ENCODE data around the gene TRIAP1. TPM values are rescaled to one million over a fixed set of nuclear protein-coding genes. Genes with fewer than 3 reads are reported as not detected.

The TRIAP1 gene
- total RNA-seq, 1 experiment from 2014 or later: 23.9 TPM

DNA sequence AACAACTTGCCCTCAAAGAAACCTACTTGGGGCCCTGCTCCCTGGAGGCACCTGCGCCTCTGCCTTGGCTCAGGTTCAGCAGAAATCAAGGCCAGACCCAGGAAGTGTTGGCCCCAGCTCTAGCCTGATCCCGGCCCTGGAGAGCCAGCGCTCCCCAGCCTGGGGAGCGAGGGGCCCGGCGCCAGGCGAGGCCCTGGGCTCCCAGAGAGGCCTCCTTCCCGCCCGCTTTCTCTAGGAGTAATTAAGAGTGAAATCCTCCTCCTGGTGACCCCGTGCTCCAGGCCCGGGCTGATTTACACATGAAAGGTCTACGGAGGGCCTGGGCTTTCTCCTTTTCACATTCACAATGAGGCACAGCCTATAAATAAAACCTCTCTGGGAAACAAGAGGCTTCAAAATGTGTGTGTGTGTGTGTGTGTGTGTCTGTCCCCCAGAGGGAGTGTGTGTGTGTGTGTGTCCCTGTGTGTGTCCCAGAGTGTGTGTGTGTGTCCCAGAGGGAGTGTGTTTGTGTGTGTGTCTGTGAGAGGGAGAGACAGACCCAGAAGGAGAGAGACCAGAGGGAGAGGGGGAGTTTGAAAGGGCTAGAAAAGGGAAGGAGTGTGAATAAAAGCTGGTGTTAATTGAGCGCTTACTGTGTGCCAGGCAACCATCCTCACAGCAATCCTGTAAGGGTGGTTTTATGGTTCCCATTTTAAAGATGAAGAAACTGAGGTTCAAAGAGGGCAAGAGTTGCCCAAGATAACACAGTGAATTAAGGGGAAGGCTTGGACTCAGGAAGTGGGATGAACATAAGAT, 32.1 kb downstream of the TRIAP1 start:
- BruUV-seq (replicated peaks): no TSS peak

DNA sequence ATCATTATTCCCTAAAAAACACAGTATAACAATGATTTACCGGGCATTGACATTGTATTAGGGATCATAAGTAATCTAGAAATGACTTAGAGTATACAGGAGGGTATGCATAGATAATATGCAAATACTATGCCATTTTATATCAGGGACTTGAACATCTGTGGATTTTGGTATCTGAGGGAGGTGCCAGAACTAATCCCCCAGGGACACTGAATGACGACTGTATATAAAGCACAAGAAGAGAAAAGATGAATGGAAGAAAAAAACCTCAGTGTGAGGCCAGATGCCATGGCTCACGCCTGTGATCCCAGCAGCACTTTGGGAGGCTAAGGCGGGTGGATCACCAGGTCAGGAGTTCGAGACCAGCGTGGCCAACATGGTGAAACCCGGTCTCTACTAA, 33.8 kb downstream of the TRIAP1 start:
- Histone ChIP-seq H3K4me1 (ENCODE audit: control insufficient read depth, insufficient read depth, low read length) (no peaks in the 10 kb centered on the region), H3K27ac (ENCODE audit: low read length) (no peak overlapping the region), H3K9me3 (ENCODE audit: control insufficient read depth, insufficient read depth, low read depth, low read length) (no peaks in the 10 kb centered on the region), H3K4me3 (ENCODE audit: low read depth in 2 of 2, low read length in 2 of 2) (no peak overlapping the region), H3K36me3 (ENCODE audit: control insufficient read depth, insufficient read depth, low read length) (no peaks in the 10 kb centered on the region), H3K27me3 (ENCODE audit: control insufficient read depth, insufficient read depth, low read length) (no peaks in the 10 kb centered on the region)
- intact Hi-C loops (cut with micrococcal nuclease; ENCODE audit: unreplicated experiment) (no loop called here), in situ Hi-C loops (cut with HindIII; ENCODE audit: low pct_unique_long_range_greater_than_20kb, low sequenced_read_pairs) (no loop called here)
- ATAC-seq: no peak
- TF ChIP-seq SIN3A (IDR thresholded peaks at IDR 0.05; ENCODE audit: borderline replicate concordance, insufficient read depth, low read depth, low read length) (no peak), POLR2AphosphoS5 (IDR thresholded peaks at IDR 0.05; ENCODE audit: low read depth, low read length) (no peak), TCF7L2 (IDR thresholded peaks at IDR 0.05; ENCODE audit: low read depth, low read length) (no peak)
- TF ChIP-seq, protein P1, sequence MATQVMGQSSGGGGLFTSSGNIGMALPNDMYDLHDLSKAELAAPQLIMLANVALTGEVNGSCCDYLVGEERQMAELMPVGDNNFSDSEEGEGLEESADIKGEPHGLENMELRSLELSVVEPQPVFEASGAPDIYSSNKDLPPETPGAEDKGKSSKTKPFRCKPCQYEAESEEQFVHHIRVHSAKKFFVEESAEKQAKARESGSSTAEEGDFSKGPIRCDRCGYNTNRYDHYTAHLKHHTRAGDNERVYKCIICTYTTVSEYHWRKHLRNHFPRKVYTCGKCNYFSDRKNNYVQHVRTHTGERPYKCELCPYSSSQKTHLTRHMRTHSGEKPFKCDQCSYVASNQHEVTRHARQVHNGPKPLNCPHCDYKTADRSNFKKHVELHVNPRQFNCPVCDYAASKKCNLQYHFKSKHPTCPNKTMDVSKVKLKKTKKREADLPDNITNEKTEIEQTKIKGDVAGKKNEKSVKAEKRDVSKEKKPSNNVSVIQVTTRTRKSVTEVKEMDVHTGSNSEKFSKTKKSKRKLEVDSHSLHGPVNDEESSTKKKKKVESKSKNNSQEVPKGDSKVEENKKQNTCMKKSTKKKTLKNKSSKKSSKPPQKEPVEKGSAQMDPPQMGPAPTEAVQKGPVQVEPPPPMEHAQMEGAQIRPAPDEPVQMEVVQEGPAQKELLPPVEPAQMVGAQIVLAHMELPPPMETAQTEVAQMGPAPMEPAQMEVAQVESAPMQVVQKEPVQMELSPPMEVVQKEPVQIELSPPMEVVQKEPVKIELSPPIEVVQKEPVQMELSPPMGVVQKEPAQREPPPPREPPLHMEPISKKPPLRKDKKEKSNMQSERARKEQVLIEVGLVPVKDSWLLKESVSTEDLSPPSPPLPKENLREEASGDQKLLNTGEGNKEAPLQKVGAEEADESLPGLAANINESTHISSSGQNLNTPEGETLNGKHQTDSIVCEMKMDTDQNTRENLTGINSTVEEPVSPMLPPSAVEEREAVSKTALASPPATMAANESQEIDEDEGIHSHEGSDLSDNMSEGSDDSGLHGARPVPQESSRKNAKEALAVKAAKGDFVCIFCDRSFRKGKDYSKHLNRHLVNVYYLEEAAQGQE (IDR thresholded peaks at IDR 0.05; ENCODE audit: insufficient read depth in 1 of 2, low read depth in 2 of 2, low read length in 1 of 2): no peak
- TF ChIP-seq, protein P2, sequence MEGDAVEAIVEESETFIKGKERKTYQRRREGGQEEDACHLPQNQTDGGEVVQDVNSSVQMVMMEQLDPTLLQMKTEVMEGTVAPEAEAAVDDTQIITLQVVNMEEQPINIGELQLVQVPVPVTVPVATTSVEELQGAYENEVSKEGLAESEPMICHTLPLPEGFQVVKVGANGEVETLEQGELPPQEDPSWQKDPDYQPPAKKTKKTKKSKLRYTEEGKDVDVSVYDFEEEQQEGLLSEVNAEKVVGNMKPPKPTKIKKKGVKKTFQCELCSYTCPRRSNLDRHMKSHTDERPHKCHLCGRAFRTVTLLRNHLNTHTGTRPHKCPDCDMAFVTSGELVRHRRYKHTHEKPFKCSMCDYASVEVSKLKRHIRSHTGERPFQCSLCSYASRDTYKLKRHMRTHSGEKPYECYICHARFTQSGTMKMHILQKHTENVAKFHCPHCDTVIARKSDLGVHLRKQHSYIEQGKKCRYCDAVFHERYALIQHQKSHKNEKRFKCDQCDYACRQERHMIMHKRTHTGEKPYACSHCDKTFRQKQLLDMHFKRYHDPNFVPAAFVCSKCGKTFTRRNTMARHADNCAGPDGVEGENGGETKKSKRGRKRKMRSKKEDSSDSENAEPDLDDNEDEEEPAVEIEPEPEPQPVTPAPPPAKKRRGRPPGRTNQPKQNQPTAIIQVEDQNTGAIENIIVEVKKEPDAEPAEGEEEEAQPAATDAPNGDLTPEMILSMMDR (IDR thresholded peaks at IDR 0.05): no peak
- BruUV-seq (replicated peaks): no TSS peak
- ChIA-PET CTCF (interaction anchor here (0.6 kb wide), 1 partner anchor 110 kb away, joined by 3 read pairs; the partner anchor contains the start of gene SIRT4), POLR2A (no interaction called here)
- no peak for DNase-seq (ENCODE audit: low read depth, low spot score)

More for the DNA sequence above, 32.1 kb downstream of the TRIAP1 start:
- no peak for TF ChIP-seq TCF7L2 (IDR thresholded peaks at IDR 0.05; ENCODE audit: low read depth, low read length)
- TF ChIP-seq POLR2AphosphoS5 (IDR thresholded peaks at IDR 0.05; ENCODE audit: low read depth, low read length): no peak
- no peak for TF ChIP-seq SIN3A (IDR thresholded peaks at IDR 0.05; ENCODE audit: borderline replicate concordance, insufficient read depth, low read depth, low read length)
- TF ChIP-seq, protein P2 (IDR thresholded peaks at IDR 0.05): no peak
- TF ChIP-seq, protein P1 (IDR thresholded peaks at IDR 0.05; ENCODE audit: insufficient read depth in 1 of 2, low read depth in 2 of 2, low read length in 1 of 2): no peak
- H3K9me3 ChIP-seq (ENCODE audit: control insufficient read depth, insufficient read depth, low read depth, low read length): no peaks in the 10 kb centered on the region
- DNase-seq (ENCODE audit: low read depth, low spot score): no peak
- H3K36me3 ChIP-seq (ENCODE audit: control insufficient read depth, insufficient read depth, low read length): no peaks in the 10 kb centered on the region
- POLR2A ChIA-PET: no interaction called here
- no peak overlapping the region for H3K27ac ChIP-seq (ENCODE audit: low read length)
- CTCF ChIA-PET: no interaction called here
- in situ Hi-C loops (cut with HindIII; ENCODE audit: low pct_unique_long_range_greater_than_20kb, low sequenced_read_pairs): no loop called here
- H3K4me1 ChIP-seq (ENCODE audit: control insufficient read depth, insufficient read depth, low read length): no peaks in the 10 kb centered on the region
- intact Hi-C loops (cut with micrococcal nuclease; ENCODE audit: unreplicated experiment): no loop called here
- no peaks in the 10 kb centered on the region for H3K27me3 ChIP-seq (ENCODE audit: control insufficient read depth, insufficient read depth, low read length)
- peak; percentile 74 for ATAC-seq
- no peak overlapping the region for H3K4me3 ChIP-seq (ENCODE audit: low read depth in 2 of 2, low read length in 2 of 2)

Data from Panc1 (cell line).